HG02571 (cell line): Measurements from ENCODE around the gene PPM1H.
A peak's percentile ranks its signal among the peaks of the same experiment; 100 is the strongest.
"Not testable (repeated sequence)": the region's sequence is repeated elsewhere in the genome, so short reads cannot be mapped to it uniquely, and the experiment has no call there.

Experiments
- ATAC-seq: cut with Tn5 transposase; IDR thresholded peaks from one replicate; pipeline ENCODE4 v1.9.1; 2021; ENCODE audit warnings: mild to moderate bottlenecking, moderate library complexity; ENCODE audit not compliant: unreplicated experiment

The PPM1H gene

DNA sequence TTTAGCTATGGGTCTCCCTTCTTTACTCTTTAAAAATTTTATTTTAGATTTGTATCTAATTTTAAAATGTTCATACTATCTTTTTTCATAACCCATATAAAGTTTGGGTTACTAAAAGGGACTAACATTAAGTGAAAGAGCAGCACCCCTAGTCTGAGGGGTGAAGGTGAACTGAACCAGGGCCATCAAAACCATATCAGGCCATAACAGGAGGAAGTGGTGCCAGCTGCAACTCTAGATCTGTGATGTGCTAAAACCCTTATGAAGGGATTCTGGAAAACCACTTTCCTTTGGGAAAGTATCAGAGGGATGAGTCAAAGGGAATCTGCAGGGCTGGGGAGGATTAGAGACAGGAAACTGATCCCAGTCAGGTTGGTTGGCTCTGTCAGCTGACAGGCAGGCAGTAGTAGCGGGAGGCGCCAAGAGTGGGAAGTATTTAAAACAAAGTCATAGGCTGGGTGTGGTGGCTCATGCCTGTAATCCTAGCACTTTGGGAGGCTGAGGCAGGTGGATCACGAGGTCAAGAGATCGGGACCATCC lies 162.5 kb downstream of the PPM1H start:
- ATAC-seq = no peak

DNA sequence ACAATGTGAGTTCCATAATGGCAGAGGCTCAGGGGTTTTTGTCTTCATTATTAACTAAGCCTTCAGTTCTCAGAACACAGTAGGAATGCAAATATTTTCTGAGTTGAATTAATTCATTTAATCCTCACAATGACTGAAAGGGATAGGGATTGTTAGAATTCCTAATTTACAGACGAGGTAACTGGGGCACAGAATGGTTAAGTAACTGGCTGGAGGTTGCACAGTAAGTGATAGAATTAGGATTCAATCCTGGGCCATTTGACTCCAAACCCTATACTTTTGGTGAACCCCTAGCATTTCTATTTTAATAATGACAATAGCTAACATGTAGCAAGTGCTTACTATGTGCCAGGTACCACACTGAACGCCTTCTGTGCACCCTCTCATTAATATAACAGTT lies 163.1 kb downstream of the PPM1H start:
- no peak for ATAC-seq

DNA sequence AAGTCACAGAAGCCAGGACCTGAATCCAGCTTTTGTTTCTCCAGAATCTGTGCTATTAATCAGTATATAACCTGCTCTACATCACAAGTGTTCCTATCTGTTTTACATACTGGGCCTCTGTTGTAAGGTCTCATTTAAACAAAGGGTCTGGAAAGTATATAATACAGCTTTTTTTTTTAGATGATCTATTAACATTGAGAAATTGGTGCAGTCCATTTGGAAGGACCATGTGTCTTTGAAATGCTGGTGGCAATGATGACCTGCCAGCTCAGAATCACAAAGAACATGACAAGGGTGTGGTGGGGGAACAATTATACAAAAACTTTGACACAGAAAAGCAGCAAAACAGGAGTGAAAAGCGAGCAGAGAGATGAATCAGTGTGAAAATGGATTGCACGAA lies 164.6 kb downstream of the PPM1H start:
- no peak for ATAC-seq

DNA sequence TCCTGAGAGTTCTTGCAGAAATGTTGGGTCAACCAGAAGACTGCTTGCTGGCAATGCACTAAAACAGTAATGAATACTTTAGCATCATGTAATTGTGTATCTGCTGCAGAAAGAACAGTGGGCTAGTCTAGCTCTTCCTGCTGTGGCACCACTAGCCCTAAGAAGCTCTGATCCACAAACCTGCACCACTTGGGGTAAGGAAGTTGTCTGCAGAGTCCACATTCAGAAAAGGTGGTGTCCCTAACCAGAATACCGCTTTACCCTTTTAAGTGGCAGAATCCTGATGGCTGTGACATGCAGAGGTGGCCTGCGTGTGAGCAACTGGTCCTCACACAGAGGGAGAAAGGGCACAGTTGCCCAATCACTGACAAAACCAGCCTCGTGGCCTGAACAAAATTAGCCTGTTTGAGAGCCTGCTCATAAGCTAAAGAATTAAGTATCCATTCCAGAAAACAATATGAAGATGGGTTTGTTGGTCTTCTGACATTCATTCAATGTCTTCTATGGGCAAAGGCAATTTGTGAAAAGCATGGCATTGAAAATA lies 165.8 kb downstream of the PPM1H start:
- no peak for ATAC-seq

DNA sequence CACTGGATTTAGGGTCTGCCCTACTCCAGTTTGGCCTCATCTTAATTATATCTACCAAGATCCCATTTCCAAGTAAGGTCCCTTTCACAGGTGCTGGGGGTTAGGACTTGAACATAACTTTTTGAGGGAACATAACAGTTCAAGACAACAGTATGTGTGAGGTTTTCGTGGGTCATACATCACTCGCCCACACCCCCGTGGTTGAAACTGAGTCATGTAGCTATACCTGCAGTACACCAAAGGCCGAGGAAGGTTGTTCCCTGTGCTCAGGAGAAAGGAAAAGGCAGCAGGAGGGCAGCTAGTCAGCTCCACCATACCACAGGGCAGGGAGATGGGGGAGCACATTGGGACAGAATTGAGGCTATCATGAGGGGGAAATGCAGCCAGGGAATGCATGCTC lies 167.0 kb downstream of the PPM1H start:
- ATAC-seq = no peak

DNA sequence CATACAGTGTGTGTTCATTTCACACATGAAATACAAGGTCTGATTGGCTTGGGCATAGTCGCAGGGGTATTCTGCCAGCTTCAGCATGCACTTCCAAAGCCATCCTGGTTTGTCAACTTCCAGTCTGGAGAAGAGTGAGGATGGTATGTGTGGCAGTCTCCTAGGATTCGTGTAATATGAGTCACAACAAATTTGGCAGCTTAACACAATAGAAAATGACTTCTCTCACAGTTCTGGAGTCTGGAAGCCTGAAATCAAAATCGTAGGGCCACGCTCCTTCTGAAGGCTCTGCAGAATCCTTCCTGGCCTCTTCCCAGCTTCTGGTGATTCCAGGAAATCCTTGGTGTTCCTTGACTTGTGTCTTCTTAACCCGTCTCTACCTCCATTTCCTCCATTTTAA lies 167.5 kb downstream of the PPM1H start:
- no peak for ATAC-seq

DNA sequence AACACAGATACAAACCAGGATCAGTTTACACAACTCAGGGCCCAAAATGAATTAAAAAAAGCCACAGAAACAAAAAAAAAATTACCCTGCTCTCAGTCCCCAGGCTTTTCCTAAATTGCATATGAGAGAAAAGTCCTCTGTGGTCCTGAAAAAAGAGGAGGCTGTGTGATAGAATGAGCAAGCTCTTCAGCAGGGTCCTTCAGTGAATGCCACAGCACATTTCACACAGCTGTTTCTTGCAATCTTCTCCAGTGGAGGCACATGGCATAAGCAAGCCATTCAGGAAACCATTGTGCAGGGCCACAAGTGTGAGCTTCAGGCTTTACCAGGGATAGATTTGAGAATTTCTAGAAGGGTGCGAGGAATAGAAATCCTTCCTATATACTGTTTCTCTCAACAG lies 168.5 kb downstream of the PPM1H start:
- ATAC-seq = no peak

DNA sequence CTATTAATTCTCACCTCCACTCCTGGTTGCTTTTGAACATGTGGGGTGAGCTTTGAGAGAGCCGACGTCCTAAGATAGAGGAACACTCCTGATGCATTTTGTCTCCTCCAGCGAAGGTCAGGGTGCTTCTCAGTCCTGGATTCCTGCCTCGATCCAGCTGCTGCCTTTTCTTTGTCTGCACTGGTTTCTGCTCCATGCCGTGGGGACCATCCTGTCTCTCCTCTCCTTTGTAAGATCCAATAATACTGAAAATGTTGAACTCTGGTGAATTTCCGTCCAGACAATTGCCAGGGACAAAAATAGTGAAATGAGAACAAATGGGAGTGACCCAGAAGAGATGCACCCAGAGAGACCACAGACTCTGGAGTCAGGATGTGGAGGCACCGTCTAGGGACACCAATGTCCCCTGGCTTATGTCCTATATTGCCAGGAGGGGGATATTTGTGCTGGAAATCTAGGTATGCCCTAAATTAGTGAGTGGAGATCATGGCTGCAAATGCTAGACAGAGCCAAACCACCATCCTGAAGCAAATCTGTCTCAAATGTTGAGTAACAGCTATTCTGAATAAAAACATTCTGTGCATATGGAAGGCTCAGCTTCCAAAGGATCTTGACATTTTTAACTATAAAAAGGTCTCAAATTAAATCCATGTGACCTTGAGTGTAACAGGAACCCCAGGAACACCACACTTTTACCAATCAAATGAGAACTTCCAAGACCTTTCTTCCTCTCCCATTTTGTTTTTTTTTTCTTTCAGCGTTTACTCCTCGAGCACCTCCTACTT lies 170.9 kb downstream of the PPM1H start:
- ATAC-seq = no peak

DNA sequence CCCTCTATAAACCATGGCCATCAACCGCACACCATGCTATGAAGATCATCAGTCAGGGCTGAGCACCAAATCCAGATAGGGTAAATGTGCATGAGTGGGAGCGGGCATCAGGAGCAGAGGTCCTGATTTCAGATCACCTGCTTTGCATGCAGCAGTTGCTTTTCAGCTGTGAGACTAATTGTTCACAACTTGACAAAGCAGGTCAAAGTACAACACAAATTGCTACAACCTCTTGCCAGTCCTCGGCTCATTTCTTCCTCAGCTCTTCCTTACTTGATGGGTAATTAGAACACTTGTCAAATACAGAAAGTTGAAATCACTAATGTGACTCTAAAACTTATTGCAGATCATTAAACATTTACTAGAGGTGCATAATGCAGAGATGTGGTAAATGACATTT lies 171.6 kb downstream of the PPM1H start:
- no peak for ATAC-seq

DNA sequence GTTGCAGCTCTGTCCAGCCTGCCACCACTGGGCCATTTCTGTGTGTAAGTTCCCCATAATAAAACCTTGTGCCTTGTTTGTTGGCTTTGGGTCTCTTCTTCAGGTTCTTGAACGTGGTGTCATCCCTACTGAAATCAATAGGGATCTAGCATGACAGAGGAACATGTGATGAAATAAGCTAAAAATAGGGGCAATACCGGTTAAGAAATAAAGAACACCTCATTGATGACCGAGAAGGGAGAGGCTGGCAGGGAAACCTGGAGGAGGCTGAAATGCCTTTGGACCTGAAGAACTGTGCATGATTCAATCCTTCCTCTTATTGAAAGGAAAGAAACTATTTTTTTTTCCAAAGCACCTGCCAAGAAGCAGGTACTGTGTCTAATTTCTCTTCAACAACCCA lies 172.3 kb downstream of the PPM1H start:
- no peak for ATAC-seq

DNA sequence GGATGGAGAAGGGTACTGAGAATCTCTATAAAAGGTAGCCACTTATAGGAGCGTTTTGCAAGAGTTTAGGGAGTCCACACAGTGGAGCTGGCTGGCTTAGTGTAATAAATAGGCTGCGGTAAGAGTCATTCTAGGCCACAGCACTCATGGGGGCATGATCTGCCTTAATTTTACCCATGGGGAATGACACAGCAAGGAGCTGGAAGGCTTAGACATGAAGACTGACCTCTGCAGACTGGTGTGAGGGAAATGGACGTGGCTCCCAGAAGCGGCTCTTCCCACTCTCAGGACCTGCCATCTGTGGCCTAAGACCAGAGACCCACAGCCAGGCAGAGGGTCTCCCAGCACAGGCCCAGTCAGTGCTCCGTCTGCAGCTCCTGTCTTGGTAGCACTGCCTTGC lies 173.3 kb downstream of the PPM1H start:
- no peak for ATAC-seq

DNA sequence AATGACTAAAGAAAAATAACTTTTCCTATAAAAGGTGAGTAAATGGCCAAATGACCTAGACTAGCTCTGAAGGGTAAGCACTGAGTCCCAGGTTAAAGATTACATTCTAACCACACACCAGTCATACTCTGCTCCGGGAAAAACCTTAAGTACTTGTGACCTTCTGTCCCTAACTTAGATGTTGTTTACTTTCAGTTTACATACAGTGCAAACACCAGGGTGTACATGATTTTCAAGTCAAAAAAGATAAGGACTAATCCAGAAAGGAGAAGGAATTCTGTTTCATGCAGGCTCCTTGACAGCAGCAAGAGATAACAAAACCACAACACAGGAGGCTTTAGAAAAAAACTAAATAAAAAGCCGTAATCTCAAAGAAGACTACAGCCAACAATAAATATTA lies 174.2 kb downstream of the PPM1H start:
- ATAC-seq = peak; percentile 88

DNA sequence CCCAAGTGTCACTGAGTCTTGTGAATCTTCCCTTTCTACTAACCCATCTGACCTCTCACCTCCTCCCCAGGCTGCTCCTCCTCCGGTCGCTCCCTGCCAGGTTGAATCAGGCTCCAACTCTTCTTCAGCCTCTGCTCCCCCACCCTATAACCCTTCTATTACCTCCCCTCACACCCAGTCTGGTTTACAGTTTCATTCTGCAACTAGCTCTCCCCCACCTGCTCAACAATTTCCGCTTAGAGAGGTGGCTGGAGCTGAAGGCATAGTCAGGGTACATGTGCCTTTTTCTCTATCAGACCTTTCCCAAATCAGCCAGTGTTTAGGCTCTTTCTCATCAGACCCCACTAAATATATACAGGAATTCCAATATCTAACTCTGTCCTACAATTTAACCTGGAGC lies 174.6 kb downstream of the PPM1H start:
- ATAC-seq = not testable (repeated sequence)

DNA sequence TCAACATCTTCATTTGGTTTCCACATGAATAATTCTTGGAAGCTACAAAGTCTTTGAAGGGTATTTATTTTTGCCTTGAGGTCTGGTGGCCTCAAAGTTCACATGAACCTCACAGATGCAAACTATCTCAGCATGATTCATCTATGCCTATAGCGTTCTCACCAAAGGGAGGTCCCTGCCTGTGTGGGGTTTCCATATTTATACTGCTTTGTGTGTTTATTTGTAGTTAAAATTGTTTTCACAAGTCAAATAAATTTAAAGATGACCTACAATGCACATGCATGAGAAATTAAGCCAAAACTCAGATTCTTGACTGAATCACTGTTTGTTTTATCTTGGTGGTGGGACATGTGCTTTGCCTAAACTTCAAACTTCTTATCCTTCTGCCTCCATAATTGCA lies 176.7 kb downstream of the PPM1H start:
- ATAC-seq = no peak

DNA sequence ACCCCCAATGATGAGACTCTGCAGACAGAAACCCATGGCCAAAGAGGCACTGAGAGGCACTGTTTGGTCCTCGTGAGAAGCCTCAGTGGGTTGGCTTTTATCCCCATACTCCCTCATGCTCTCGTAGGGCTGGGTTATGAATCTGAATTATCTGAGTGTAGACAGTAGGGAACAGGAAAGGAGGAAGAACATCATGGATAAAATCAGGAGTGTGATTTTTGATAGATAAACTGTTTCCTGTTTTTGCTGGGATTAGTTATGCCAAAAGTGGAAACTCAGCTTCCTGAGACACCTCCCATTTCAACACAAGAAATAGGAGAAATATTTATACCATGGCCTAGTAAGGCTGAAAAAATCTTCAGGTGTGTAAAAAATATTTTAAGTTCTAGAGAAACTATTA lies 177.9 kb downstream of the PPM1H start:
- no peak for ATAC-seq

DNA sequence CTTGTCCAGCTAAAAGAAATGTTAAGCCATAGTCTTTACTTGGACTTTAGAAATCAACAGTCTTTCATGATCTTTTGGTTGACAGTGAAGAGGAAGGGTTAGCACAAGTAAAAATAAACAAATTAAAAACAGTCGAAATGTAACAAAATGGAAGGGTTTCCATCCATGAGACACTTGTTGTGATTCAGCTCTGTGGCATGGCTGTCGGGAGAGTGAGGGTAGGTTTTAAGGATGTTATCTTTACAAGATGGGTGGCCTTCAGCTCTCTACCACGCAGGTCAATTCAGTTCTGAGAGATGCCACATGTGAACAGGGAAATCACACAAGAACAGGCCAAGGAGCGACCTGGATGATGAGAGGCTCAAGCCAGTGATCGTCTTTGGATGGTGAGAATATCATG lies 180.2 kb downstream of the PPM1H start:
- ATAC-seq = no peak

DNA sequence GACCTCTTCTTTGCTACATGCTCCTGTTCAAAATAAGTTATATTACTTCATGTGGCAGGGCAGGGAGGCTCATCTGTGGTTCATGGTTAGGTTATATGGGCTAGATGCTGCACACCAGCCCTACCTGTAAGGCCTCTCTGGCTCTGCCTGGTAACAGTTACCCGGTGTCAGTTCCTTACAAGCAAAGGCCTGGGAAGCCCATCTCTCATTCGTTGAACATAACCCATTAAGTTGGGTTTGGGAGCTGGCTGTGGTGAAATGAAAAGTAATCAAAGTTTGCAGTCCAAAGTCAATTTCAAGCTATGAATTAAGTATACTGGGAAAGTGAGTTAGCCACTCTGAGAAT lies 183.2 kb downstream of the PPM1H start:
- no peak for ATAC-seq

DNA sequence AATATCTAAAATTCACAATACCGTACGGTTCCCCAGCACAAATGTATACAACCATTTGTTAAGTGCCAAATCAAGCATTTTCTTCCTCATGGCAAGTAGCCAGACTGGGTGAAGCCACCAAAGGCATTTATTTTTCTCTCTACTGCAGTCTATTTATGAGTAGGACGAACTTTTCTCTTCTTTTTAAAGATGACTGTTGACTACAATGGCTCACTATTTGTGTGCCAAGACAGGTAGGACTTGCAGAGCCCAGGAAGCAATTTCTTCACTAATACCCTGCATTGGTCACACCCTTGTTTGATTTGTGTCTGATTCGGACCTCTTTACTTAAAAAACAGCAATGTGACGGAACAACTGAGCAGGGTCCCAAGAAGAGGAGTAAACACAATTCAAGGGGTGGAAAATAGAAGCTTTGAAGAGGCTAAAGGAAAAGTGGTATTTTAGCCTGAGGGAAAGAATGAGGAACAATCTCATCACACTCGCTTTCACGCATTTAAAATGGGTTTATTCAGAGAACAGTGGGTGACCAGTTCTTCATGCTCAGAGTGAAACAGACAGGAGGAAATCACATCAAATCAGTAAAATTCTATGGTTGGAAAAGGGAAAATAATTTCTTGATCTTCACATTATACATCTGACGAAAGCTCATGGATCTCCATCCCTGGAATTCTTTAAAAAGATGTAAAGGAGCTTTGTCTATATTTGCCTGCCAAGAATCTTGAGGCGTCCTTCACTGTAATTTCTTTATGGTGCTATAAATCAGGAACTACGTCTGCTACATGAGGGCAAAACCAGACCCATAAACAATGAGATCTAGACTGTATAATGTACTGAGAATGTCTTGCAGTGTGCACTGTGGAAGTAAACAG lies 183.8 kb downstream of the PPM1H start:
- ATAC-seq = no peak

DNA sequence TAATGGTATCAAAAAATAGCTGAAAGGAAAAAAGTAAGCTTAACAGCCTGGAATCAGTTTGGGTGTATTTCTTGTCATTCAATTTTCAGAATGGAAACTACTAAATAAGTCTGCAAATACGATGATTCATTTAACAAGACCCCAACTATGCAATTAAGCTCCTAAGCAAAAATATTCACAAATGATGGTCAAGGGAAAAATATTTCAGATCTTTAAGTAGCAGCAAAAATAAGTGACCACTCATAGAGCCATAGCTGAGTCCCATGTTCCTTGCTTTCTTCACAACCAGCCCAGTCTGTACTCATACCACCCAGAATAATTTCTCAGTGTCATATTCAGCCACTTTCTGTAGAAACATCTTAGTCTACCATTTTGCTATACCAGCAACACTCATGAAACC lies 185.4 kb downstream of the PPM1H start:
- no peak for ATAC-seq

DNA sequence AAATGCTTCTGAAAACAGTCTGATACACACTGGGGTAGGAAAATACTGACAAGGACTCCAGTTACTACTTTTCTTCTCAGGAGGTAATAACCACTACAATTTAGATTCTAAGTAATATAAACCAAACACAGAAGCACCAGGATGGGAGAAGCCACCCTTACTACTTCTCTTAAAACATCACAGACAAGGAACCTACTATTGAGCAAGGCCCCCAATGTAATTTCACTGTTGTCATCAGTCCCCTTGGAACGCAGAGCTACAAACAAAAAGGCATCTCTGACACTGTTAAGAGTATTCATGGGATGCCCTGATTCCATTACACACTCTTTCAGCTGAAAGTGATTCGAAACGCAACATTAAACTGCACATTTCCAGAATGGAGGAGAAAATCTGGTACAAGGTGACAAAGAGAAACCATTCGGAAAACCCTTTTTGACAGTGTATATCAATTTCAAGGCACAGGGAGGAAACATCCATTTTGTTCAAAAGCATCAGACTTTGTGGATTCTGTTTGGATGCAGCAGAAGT lies 185.9 kb downstream of the PPM1H start:
- no peak for ATAC-seq

DNA sequence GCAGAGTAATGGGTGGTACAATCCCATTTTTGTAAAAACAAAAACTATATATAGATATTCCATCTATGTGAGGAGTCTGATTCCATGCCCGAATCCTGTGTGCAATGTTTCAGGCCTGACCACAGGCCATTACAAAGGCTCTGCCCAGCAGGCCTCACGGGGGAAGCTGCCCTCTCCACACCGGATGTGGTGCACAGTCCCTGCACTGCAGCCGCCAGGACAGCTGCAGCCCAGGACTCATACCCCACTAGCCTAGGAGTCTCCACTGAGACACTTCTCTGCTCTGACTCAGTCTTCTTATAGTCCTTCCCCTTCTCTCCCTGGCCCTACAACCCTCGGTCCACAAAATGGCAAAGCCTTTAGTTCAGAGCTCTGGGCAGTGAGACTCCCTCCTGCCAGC lies 190.4 kb downstream of the PPM1H start:
- no peak for ATAC-seq
